CD14-positive monocyte (primary cell): ENCODE results near the gene COA5. TPM values are rescaled to one million over a fixed set of nuclear protein-coding genes. Genes with fewer than 3 reads are reported as not detected.

Source experiments
- DNase-seq, 3 donors: peaks; one replicate each; pipeline ENCODE4 v3.0.0-alpha.2; 2011 to 2022
- H2AFZ ChIP-seq: 2 replicates; pipeline ENCODE4 v1.6.0; 2012; ENCODE audit warnings: mild to moderate bottlenecking, low read depth, low read length, inconsistent platforms; ENCODE audit not compliant: insufficient read depth, poor library complexity, severe bottlenecking
- H3K27ac ChIP-seq, 2 donors: 1 replicate in 1 of 2; 2 replicates in 1 of 2; pipeline ENCODE4 v1.5.1; 2012 to 2013; ENCODE audit warnings: low read length in 2 of 2, control low read depth in 1 of 2, inconsistent platforms in 1 of 2, low read depth in 1 of 2, mild to moderate bottlenecking in 1 of 2
- H3K27me3 ChIP-seq, 2 donors: one replicate each; pipeline versions ENCODE4 v1.6.0 to v1.6.1; 2011 to 2013; ENCODE audit warnings: low read length in 2 of 2; ENCODE audit not compliant: control insufficient read depth in 2 of 2, insufficient read depth in 2 of 2
- H3K36me3 ChIP-seq, 2 donors: replicated peaks in 1 of 2; 1 replicate in 1 of 2; 2 replicates in 1 of 2; pipeline versions ENCODE4 v1.5.1 to v1.6.1; 2012 to 2013; ENCODE audit warnings: low read length in 2 of 2, control low read depth in 1 of 2, inconsistent platforms in 1 of 2, mild to moderate bottlenecking in 1 of 2; ENCODE audit not compliant: insufficient read depth in 2 of 2, control insufficient read depth in 1 of 2
- H3K4me1 ChIP-seq, 2 donors: 1 replicate in 1 of 2; 2 replicates in 1 of 2; pipeline versions ENCODE4 v1.5.1 to v1.6.1; 2012 to 2013; ENCODE audit warnings: low read length in 2 of 2, control low read depth in 1 of 2, inconsistent platforms in 1 of 2, mild to moderate bottlenecking in 1 of 2, moderate library complexity in 1 of 2; ENCODE audit not compliant: insufficient read depth in 2 of 2, control insufficient read depth in 1 of 2
- H3K4me2 ChIP-seq: replicated peaks from 2 replicates; pipeline ENCODE3; 2012; ENCODE audit warnings: low read length, moderate library complexity, mild to moderate bottlenecking; ENCODE audit not compliant: poor library complexity, severe bottlenecking; ENCODE audit errors: extremely low read depth
- H3K4me3 ChIP-seq, 3 experiments: fragments of 200-600 bp in 1 of 3; sonication (generic) in 1 of 3; replicated peaks in 1 of 3; 1 replicate in 2 of 3; 2 replicates in 1 of 3; pipeline ENCODE4 v1.5.1; 2011 to 2013; ENCODE audit warnings: low read length in 3 of 3, mild to moderate bottlenecking in 3 of 3, control low read depth in 2 of 3, low read depth in 2 of 3, inconsistent platforms in 1 of 3, moderate library complexity in 1 of 3
- H3K79me2 ChIP-seq: 2 replicates; pipeline ENCODE4 v1.6.0; 2012; ENCODE audit warnings: mild to moderate bottlenecking, control low read depth, inconsistent platforms, low read length, moderate library complexity; ENCODE audit not compliant: insufficient read depth
- H3K9ac ChIP-seq: 2 replicates; pipeline ENCODE4 v1.6.0; 2017; ENCODE audit warnings: low read length, mild to moderate bottlenecking; ENCODE audit not compliant: insufficient read depth, poor library complexity, severe bottlenecking
- H3K9me3 ChIP-seq, 2 donors: replicated peaks in 1 of 2; 1 replicate in 1 of 2; 2 replicates in 1 of 2; pipeline versions ENCODE4 v1.5.1 to v1.6.1; 2012 to 2013; ENCODE audit warnings: low read length in 2 of 2, control low read depth in 1 of 2; ENCODE audit not compliant: control insufficient read depth in 1 of 2, insufficient read depth in 1 of 2
- H4K20me1 ChIP-seq: 2 replicates; pipeline ENCODE4 v1.6.0; 2012; ENCODE audit warnings: mild to moderate bottlenecking, low read length, control low read depth, moderate library complexity; ENCODE audit not compliant: insufficient read depth
- H3K27ac Mint-ChIP-seq, 7 donors: one replicate each; pipeline ENCODE4 v1.8.0; 2020; ENCODE audit warnings: mild to moderate bottlenecking in 7 of 7, mixed read lengths in 7 of 7, moderate library complexity in 6 of 7, inconsistent platforms in 2 of 7
- H3K27me3 Mint-ChIP-seq, 3 donors: one replicate each; pipeline ENCODE4 v1.8.0; 2021 to 2022; ENCODE audit warnings: low read depth in 3 of 3, mild to moderate bottlenecking in 3 of 3, mixed read lengths in 3 of 3, moderate library complexity in 3 of 3, inconsistent platforms in 1 of 3
- H3K36me3 Mint-ChIP-seq, 2 donors: one replicate each; pipeline ENCODE4 v1.8.0; 2020; ENCODE audit warnings: mixed read lengths in 2 of 2, inconsistent platforms in 1 of 2, mild to moderate bottlenecking in 1 of 2
- H3K4me1 Mint-ChIP-seq: one replicate; pipeline ENCODE4 v1.8.0; 2020; ENCODE audit warnings: mild to moderate bottlenecking, mixed read lengths
- H3K4me3 Mint-ChIP-seq, 2 donors: one replicate each; pipeline ENCODE4 v1.8.0; 2020; ENCODE audit warnings: mild to moderate bottlenecking in 2 of 2, mixed read lengths in 2 of 2, moderate library complexity in 1 of 2
- H3K9me3 Mint-ChIP-seq, 7 donors: one replicate each; pipeline ENCODE4 v1.8.0; 2020 to 2022; ENCODE audit warnings: mixed read lengths in 7 of 7, mild to moderate bottlenecking in 6 of 7, moderate library complexity in 6 of 7, inconsistent platforms in 2 of 7
- CTCF ChIP-seq: fragments of 200-600 bp; IDR thresholded peaks from one replicate; pipeline ENCODE4 v1.8.0; 2022; ENCODE audit warnings: antibody characterized with exemption, mild to moderate bottlenecking
- WGBS: methylation state at CpG from one replicate; pipeline ENCODE4 v1.1.5; 2013; ENCODE audit warnings: missing lambda C conversion rate; ENCODE audit not compliant: insufficient coverage; 5-methylcytosine and 5-hydroxymethylcytosine counted together
- intact Hi-C, 2 donors: fragments of 100-400 bp; cut with micrococcal nuclease; formaldehyde crosslinking; loops; one replicate each; pipeline versions ENCODE4 v1.15.0 to v1.15.1; 2023
- polyA plus RNA-seq, 3 donors: library from polyadenylated mRNA; depleted of rRNA in 1 of 3; unstranded in 2 of 3; stranded (reverse) in 1 of 3; fragments of 300-500 nt in 2 of 3; fragments of >200 nt in 1 of 3; fragmentation: Illumina TruSeq in 2 of 3; gene quantifications; 1 replicate in 2 of 3; 2 replicates in 1 of 3; pipeline ENCODE4 v1.2.3, GENCODE V29; 2012 to 2021

The COA5 gene
- polyA plus RNA-seq, 3 donors, result 27.3 to 42.9 (median 39.0) TPM

GRCh38 chr2:98572676-98573075, 35.6 kb downstream of the COA5 start:
- Mint-ChIP-seq H3K9me3 (no peaks in the 10 kb centered on the region), H3K4me3 (no peak overlapping the region), H3K4me1 (no peaks in the 10 kb centered on the region), H3K27me3 (peaks cover 0 to 3% (median 1%) of the 10 kb centered on the region in 3 donors), H3K27ac (peak overlapping the region in 2 of 7 donors; percentile 42 to 46), H3K36me3 (peaks cover 96 to 98% of the 10 kb centered on the region in 2 donors)
- 94% methylated on average over 7 of the region's 15 CpGs for WGBS
- H3K27me3 ChIP-seq, result no peaks in the 10 kb centered on the region
- H3K4me2 ChIP-seq, result no peak overlapping the region
- no peak for DNase-seq
- H3K79me2 ChIP-seq, result no peaks in the 10 kb centered on the region
- H3K4me3 ChIP-seq, result no peak overlapping the region
- peaks cover 98 to 100% of the 10 kb centered on the region in 2 donors for H3K36me3 ChIP-seq
- H2AFZ ChIP-seq, result no peak overlapping the region
- H3K27ac ChIP-seq, result no peak overlapping the region
- H3K4me1 ChIP-seq, result no peaks in the 10 kb centered on the region
- H3K9me3 ChIP-seq, result no peaks in the 10 kb centered on the region
- intact Hi-C loops, result no loop called here
- H3K9ac ChIP-seq, result no peak overlapping the region
- TF ChIP-seq CTCF, result no peak
- H4K20me1 ChIP-seq, result peaks cover 32% of the 10 kb centered on the region

DNA sequence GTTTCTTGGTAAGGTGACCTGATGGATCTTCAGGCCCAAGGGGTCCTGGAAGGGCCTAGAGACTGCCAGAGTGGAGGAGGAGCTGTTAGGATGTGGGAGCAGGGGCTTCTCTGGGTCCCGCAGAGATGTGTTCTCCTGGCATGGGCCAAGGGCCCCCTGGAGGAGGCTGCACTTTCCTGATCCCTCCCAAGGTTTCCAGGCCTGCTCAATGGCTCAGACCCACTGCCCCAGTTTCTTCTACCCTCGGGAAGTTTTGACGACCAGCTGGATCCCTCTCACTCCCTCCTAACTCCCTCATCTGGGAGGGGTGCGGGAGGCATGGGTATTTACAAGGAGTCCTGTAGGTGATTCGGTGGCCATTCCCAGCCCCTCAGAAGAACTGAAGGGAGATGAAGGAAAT, 36.1 kb downstream of the COA5 start:
- H3K4me3 Mint-ChIP-seq, result no peak overlapping the region
- H3K27ac Mint-ChIP-seq, result peak overlapping the region in 2 of 7 donors; percentile 10 to 46
- no peaks in the 10 kb centered on the region for H3K4me1 ChIP-seq
- H3K4me3 ChIP-seq, result no peak overlapping the region
- no peaks in the 10 kb centered on the region for H3K9me3 ChIP-seq
- H3K9me3 Mint-ChIP-seq, result no peaks in the 10 kb centered on the region
- H3K27me3 Mint-ChIP-seq, result peaks cover 0 to 3% (median 1%) of the 10 kb centered on the region in 3 donors
- no peak overlapping the region for H3K4me2 ChIP-seq
- H3K79me2 ChIP-seq, result no peaks in the 10 kb centered on the region
- intact Hi-C loops, result no loop called here
- H3K9ac ChIP-seq, result no peak overlapping the region
- no CpG with 5 or more reads among the region's 5 CpGs for WGBS
- H3K27me3 ChIP-seq, result no peaks in the 10 kb centered on the region
- peaks cover 37% of the 10 kb centered on the region for H4K20me1 ChIP-seq
- no peak overlapping the region for H2AFZ ChIP-seq
- peaks cover 98 to 100% of the 10 kb centered on the region in 2 donors for H3K36me3 ChIP-seq
- peaks cover 96 to 98% of the 10 kb centered on the region in 2 donors for H3K36me3 Mint-ChIP-seq
- no peak overlapping the region for H3K27ac ChIP-seq
- DNase-seq, result no peak
- H3K4me1 Mint-ChIP-seq, result no peaks in the 10 kb centered on the region
- TF ChIP-seq CTCF, result no peak
